ENCODE results near the gene GRM1.

GRCh38 chr6:146071781-146072180 lies 42.9 kb downstream of the GRM1 start:
- TF ChIP-seq EZH2 (IDR thresholded peaks at IDR 0.05) (no peak), POLR2AphosphoS5 (IDR thresholded peaks at IDR 0.05; ENCODE audit: borderline replicate concordance, low read depth, low read length) (no peak)
